CD4-positive, alpha-beta T cell treated with Interleukin-15 for 4 hours (primary cell): ENCODE measurements around the gene ARL1.
"Not testable (repeated sequence)": the region's sequence is repeated elsewhere in the genome, so short reads cannot be mapped to it uniquely, and the experiment has no call there.

Source experiments
- DNase-seq: peaks from one replicate; pipeline ENCODE4 v3.0.0-alpha.2; 2020; ENCODE audit warnings: low spot score

ARL1 gene

GRCh38 chr12:101407436-101408345 lies at the start of gene ARL1:
TSS of gene ARL1 (minus strand) at chr12:101407772. CDS start at chr12:101407645, 127 bp downstream.
- peak; percentile 73 for DNase-seq

GRCh38 chr12:101455685-101456084 lies 48.1 kb upstream of the ARL1 start:
- peak; percentile 8 for DNase-seq

GRCh38 chr12:101441461-101442224 lies 34.1 kb upstream of the ARL1 start:
- no peak for DNase-seq

- DNase-seq, result no peak
These were observed 31.7 kb upstream of the ARL1 start for GRCh38 chr12:101439236-101439635.

GRCh38 chr12:101436136-101436535 lies 28.6 kb upstream of the ARL1 start:
- DNase-seq, result no peak

- no peak for DNase-seq
These were observed 22.9 kb upstream of the ARL1 start for GRCh38 chr12:101430456-101430855.

- DNase-seq, result no peak
These were observed 17.0 kb upstream of the ARL1 start for GRCh38 chr12:101424620-101425019.

GRCh38 chr12:101422066-101422465 lies 14.5 kb upstream of the ARL1 start:
- not testable (repeated sequence) for DNase-seq

GRCh38 chr12:101415228-101415627 lies 7.7 kb upstream of the ARL1 start:
- DNase-seq, result no peak

GRCh38 chr12:101414533-101415119 lies 7.1 kb upstream of the ARL1 start:
- peak; percentile 34 for DNase-seq

- not testable (repeated sequence) for DNase-seq
These were observed 2.6 kb upstream of the ARL1 start for GRCh38 chr12:101410169-101410568.

GRCh38 chr12:101407049-101407435 lies 530 bp downstream of the ARL1 start:
- DNase-seq, result no peak

GRCh38 chr12:101391181-101391580 lies 16.4 kb downstream of the ARL1 start:
- not testable (repeated sequence) for DNase-seq

- no peak for DNase-seq
These were observed 28.4 kb downstream of the ARL1 start for GRCh38 chr12:101379149-101379548.

- no peak for DNase-seq
These were observed 32.0 kb downstream of the ARL1 start for GRCh38 chr12:101375573-101375972.

GRCh38 chr12:101372431-101372830 lies 35.1 kb downstream of the ARL1 start:
- DNase-seq, result no peak

- DNase-seq, result no peak
These were observed 39.6 kb downstream of the ARL1 start for GRCh38 chr12:101368016-101368415.

GRCh38 chr12:101361455-101361854 lies 46.1 kb downstream of the ARL1 start:
- no peak for DNase-seq

GRCh38 chr12:101356794-101357193 lies 50.8 kb downstream of the ARL1 start:
- no peak for DNase-seq

GRCh38 chr12:101351682-101352081 lies 55.9 kb downstream of the ARL1 start:
- no peak for DNase-seq

- no peak for DNase-seq
These were observed 63.7 kb downstream of the ARL1 start for GRCh38 chr12:101343893-101344292.
